Neuronal stem cell (in vitro differentiated cells): ENCODE measurements around the gene SLC1A3.

ENCODE experiments used
- DNase-seq: peaks from one replicate; pipeline ENCODE4 v3.0.0-alpha.2; 2013; ENCODE audit warnings: low spot score
- H2AFZ ChIP-seq: one replicate; pipeline ENCODE4 v1.6.1; 2013; ENCODE audit warnings: mild to moderate bottlenecking, low read length, inconsistent platforms
- H2AK5ac ChIP-seq: 2 replicates; pipeline ENCODE4 v1.6.1; 2013; ENCODE audit warnings: low read depth, mild to moderate bottlenecking, inconsistent platforms, low read length, moderate library complexity, mixed read lengths
- H2BK120ac ChIP-seq: 2 replicates; pipeline ENCODE4 v1.6.1; 2013; ENCODE audit warnings: low read depth, mild to moderate bottlenecking, inconsistent platforms, low read length, moderate library complexity, mixed read lengths
- H2BK12ac ChIP-seq: one replicate; pipeline ENCODE4 v1.6.1; 2013; ENCODE audit warnings: low read length, inconsistent platforms
- H2BK15ac ChIP-seq: 2 replicates; pipeline ENCODE4 v1.6.1; 2013; ENCODE audit warnings: mild to moderate bottlenecking, low read length, inconsistent platforms, mixed read lengths
- H2BK5ac ChIP-seq: one replicate; pipeline ENCODE4 v1.6.1; 2013; ENCODE audit warnings: inconsistent platforms, mild to moderate bottlenecking, low read length, moderate library complexity
- H3K14ac ChIP-seq: one replicate; pipeline ENCODE4 v1.6.1; 2013; ENCODE audit warnings: low read length, inconsistent platforms
- H3K18ac ChIP-seq: 2 replicates; pipeline ENCODE4 v1.6.1; 2013; ENCODE audit warnings: low read length, inconsistent platforms
- H3K23ac ChIP-seq: 2 replicates; pipeline ENCODE4 v1.6.1; 2013; ENCODE audit warnings: low read depth, mild to moderate bottlenecking, mixed read lengths, low read length, inconsistent platforms; ENCODE audit not compliant: poor library complexity
- H3K27ac ChIP-seq: replicated peaks from 3 replicates; pipeline ENCODE4 v1.5.1; 2013; ENCODE audit warnings: low read length, inconsistent platforms
- H3K27me3 ChIP-seq, 3 experiments: 2 replicates each; pipeline ENCODE4 v1.6.1; 2013; ENCODE audit warnings: low read length in 3 of 3, mild to moderate bottlenecking in 2 of 3, inconsistent platforms in 1 of 3, low read depth in 1 of 3, mixed read lengths in 1 of 3, moderate library complexity in 1 of 3; ENCODE audit not compliant: control insufficient read depth in 3 of 3, insufficient read depth in 3 of 3
- H3K36me3 ChIP-seq, 2 donors: replicated peaks in 1 of 2; 2 replicates each; pipeline ENCODE4 v1.6.1; 2013; ENCODE audit warnings: low read length in 2 of 2; ENCODE audit not compliant: control insufficient read depth in 2 of 2, insufficient read depth in 2 of 2
- H3K4ac ChIP-seq: 2 replicates; pipeline ENCODE4 v1.6.1; 2013; ENCODE audit warnings: inconsistent platforms, mild to moderate bottlenecking, low read length, moderate library complexity
- H3K4me1 ChIP-seq, 2 donors: 1 replicate in 1 of 2; 2 replicates in 1 of 2; pipeline ENCODE4 v1.6.1; 2013; ENCODE audit warnings: low read length in 2 of 2, low read depth in 1 of 2; ENCODE audit not compliant: control insufficient read depth in 2 of 2, insufficient read depth in 1 of 2
- H3K4me2 ChIP-seq: one replicate; pipeline ENCODE4 v1.6.1; 2013; ENCODE audit warnings: mild to moderate bottlenecking, low read length, inconsistent platforms; ENCODE audit not compliant: insufficient read depth, poor library complexity, severe bottlenecking
- H3K4me3 ChIP-seq, 2 donors: 2 replicates each; pipeline ENCODE4 v1.5.1; 2013; ENCODE audit warnings: low read length in 2 of 2, mild to moderate bottlenecking in 2 of 2, inconsistent platforms in 1 of 2, moderate library complexity in 1 of 2
- H3K79me1 ChIP-seq: one replicate; pipeline ENCODE4 v1.6.1; 2013; ENCODE audit warnings: low read depth, mild to moderate bottlenecking, inconsistent platforms, low read length, moderate library complexity
- H3K9ac ChIP-seq: one replicate; pipeline ENCODE4 v1.6.1; 2013; ENCODE audit warnings: mild to moderate bottlenecking, low read depth, low read length, inconsistent platforms; ENCODE audit not compliant: poor library complexity
- H3K9me3 ChIP-seq, 2 donors: replicated peaks in 1 of 2; 2 replicates each; pipeline versions ENCODE3 to v1.6.1; 2013; ENCODE audit warnings: low read length in 2 of 2, mild to moderate bottlenecking in 2 of 2, inconsistent platforms in 1 of 2, low read depth in 1 of 2, mixed read lengths in 1 of 2, moderate library complexity in 1 of 2; ENCODE audit not compliant: control insufficient read depth in 2 of 2, insufficient read depth in 1 of 2
- H4K8ac ChIP-seq: one replicate; pipeline ENCODE4 v1.6.1; 2013; ENCODE audit warnings: low read depth, mild to moderate bottlenecking, inconsistent platforms, low read length, moderate library complexity
- H4K91ac ChIP-seq: one replicate; pipeline ENCODE4 v1.6.1; 2013; ENCODE audit warnings: low read length, low read depth, mild to moderate bottlenecking, inconsistent platforms; ENCODE audit not compliant: poor library complexity
- WGBS, 2 donors: extraction: QIAGEN DNeasy Blood & Tissue Kit; methylation state at CpG; one replicate each; pipeline ENCODE4 v1.1.7; 2013; ENCODE audit warnings: missing lambda C conversion rate in 2 of 2, mixed read lengths in 1 of 2; ENCODE audit not compliant: insufficient read length in 2 of 2, insufficient replicate concordance in 1 of 2; ENCODE audit errors: extremely low coverage in 2 of 2; 5-methylcytosine and 5-hydroxymethylcytosine counted together

Gene SLC1A3

GRCh38 chr5:36713541-36713940, 107.1 kb downstream of the SLC1A3 start:
- no peak overlapping the region for H4K91ac ChIP-seq
- peaks cover 0 to 1% of the 10 kb centered on the region in 2 donors for H3K9me3 ChIP-seq
- no CpG with 5 or more reads among the region's 2 CpGs for WGBS, 2 donors

GRCh38 chr5:36717131-36717695, 110.8 kb downstream of the SLC1A3 start:
- H3K27ac ChIP-seq: peak overlapping the region; percentile 60
- no peak overlapping the region for H2BK120ac ChIP-seq
- H2BK5ac ChIP-seq: no peak overlapping the region
- H4K8ac ChIP-seq: no peak overlapping the region
- H3K9me3 ChIP-seq: no peaks in the 10 kb centered on the region
- H3K36me3 ChIP-seq: no peaks in the 10 kb centered on the region
- no peaks in the 10 kb centered on the region for H3K79me1 ChIP-seq
- H3K4me1 ChIP-seq: peaks cover 0 to 7% of the 10 kb centered on the region in 2 donors
- no peak overlapping the region for H4K91ac ChIP-seq
- WGBS, 2 donors: no CpG with 5 or more reads among the region's 4 CpGs
- DNase-seq: no peak
- H3K4me3 ChIP-seq: no peak overlapping the region
- no peak overlapping the region for H3K18ac ChIP-seq
- no peak overlapping the region for H2BK12ac ChIP-seq
- H3K14ac ChIP-seq: no peak overlapping the region
- H3K23ac ChIP-seq: no peak overlapping the region
- no peak overlapping the region for H2AK5ac ChIP-seq
- no peak overlapping the region for H3K4ac ChIP-seq
- H2BK15ac ChIP-seq: no peak overlapping the region
- H3K4me2 ChIP-seq: peak overlapping the region; percentile 19
- no peak overlapping the region for H2AFZ ChIP-seq
- peaks cover 0 to 5% (median 0%) of the 10 kb centered on the region in 3 experiments for H3K27me3 ChIP-seq
- H3K9ac ChIP-seq: no peak overlapping the region

More at GRCh38 chr5:36713541-36713940, 107.1 kb downstream of the SLC1A3 start:
- no peak for DNase-seq
- H3K27me3 ChIP-seq: no peaks in the 10 kb centered on the region
- H3K4me1 ChIP-seq: peaks cover 0 to 7% of the 10 kb centered on the region in 2 donors
- no peaks in the 10 kb centered on the region for H3K79me1 ChIP-seq
- no peak overlapping the region for H2BK120ac ChIP-seq
- no peak overlapping the region for H3K18ac ChIP-seq
- no peak overlapping the region for H2BK5ac ChIP-seq
- no peak overlapping the region for H3K9ac ChIP-seq
- no peak overlapping the region for H3K4ac ChIP-seq
- H4K8ac ChIP-seq: no peak overlapping the region
- H2AFZ ChIP-seq: no peak overlapping the region
- no peak overlapping the region for H3K4me2 ChIP-seq
- H3K27ac ChIP-seq: no peak overlapping the region
- no peak overlapping the region for H3K23ac ChIP-seq
- no peak overlapping the region for H2BK12ac ChIP-seq
- H3K36me3 ChIP-seq: no peaks in the 10 kb centered on the region
- H2AK5ac ChIP-seq: no peak overlapping the region
- H3K4me3 ChIP-seq: no peak overlapping the region
- H3K14ac ChIP-seq: no peak overlapping the region
- no peak overlapping the region for H2BK15ac ChIP-seq

- H3K4ac ChIP-seq: no peak overlapping the region
- H3K4me2 ChIP-seq: no peak overlapping the region
- H3K27me3 ChIP-seq: peaks cover 0 to 5% (median 0%) of the 10 kb centered on the region in 3 experiments
- H4K8ac ChIP-seq: no peak overlapping the region
- no peak for DNase-seq
- H2AFZ ChIP-seq: no peak overlapping the region
- no peaks in the 10 kb centered on the region for H3K9me3 ChIP-seq
- H3K9ac ChIP-seq: no peak overlapping the region
- H3K36me3 ChIP-seq: no peaks in the 10 kb centered on the region
- H2BK5ac ChIP-seq: no peak overlapping the region
- no peak overlapping the region for H3K23ac ChIP-seq
- H3K27ac ChIP-seq: no peak overlapping the region
- no peak overlapping the region for H2BK15ac ChIP-seq
- H3K14ac ChIP-seq: no peak overlapping the region
- WGBS, 2 donors: no CpG with 5 or more reads among the region's 2 CpGs
- H2AK5ac ChIP-seq: no peak overlapping the region
- no peak overlapping the region for H4K91ac ChIP-seq
- H2BK120ac ChIP-seq: no peak overlapping the region
- no peak overlapping the region for H3K4me3 ChIP-seq
- no peaks in the 10 kb centered on the region for H3K79me1 ChIP-seq
- peaks cover 0 to 7% of the 10 kb centered on the region in 2 donors for H3K4me1 ChIP-seq
- H3K18ac ChIP-seq: no peak overlapping the region
- no peak overlapping the region for H2BK12ac ChIP-seq
Observed at GRCh38 chr5:36719282-36719681, 112.9 kb downstream of the SLC1A3 start.

GRCh38 chr5:36720688-36721087, 114.3 kb downstream of the SLC1A3 start:
- no peak overlapping the region for H4K91ac ChIP-seq
- H3K4ac ChIP-seq: no peak overlapping the region
- H3K79me1 ChIP-seq: no peaks in the 10 kb centered on the region
- no peaks in the 10 kb centered on the region for H3K36me3 ChIP-seq
- H2BK12ac ChIP-seq: no peak overlapping the region
- H3K14ac ChIP-seq: no peak overlapping the region
- H2BK120ac ChIP-seq: no peak overlapping the region
- H3K4me3 ChIP-seq: no peak overlapping the region
- H3K23ac ChIP-seq: no peak overlapping the region
- no peak overlapping the region for H3K27ac ChIP-seq
- no CpG with 5 or more reads among the region's 4 CpGs for WGBS, 2 donors
- H2AK5ac ChIP-seq: no peak overlapping the region
- H2AFZ ChIP-seq: no peak overlapping the region
- peaks cover 2 to 13% of the 10 kb centered on the region in 2 donors for H3K4me1 ChIP-seq
- peaks cover 0 to 5% (median 0%) of the 10 kb centered on the region in 3 experiments for H3K27me3 ChIP-seq
- no peaks in the 10 kb centered on the region for H3K9me3 ChIP-seq
- H4K8ac ChIP-seq: no peak overlapping the region
- DNase-seq: no peak
- no peak overlapping the region for H2BK5ac ChIP-seq
- H3K18ac ChIP-seq: no peak overlapping the region
- H3K4me2 ChIP-seq: no peak overlapping the region
- H2BK15ac ChIP-seq: no peak overlapping the region
- no peak overlapping the region for H3K9ac ChIP-seq
